DND-41 (cell line): Measurements from ENCODE around the gene FBRSL1.

Experiments
- CTCF ChIP-seq: IDR thresholded peaks from 2 replicates; pipeline ENCODE4 v1.5.1; 2012; ENCODE audit warnings: borderline replicate concordance, low read length, moderate library complexity, mild to moderate bottlenecking; ENCODE audit not compliant: poor library complexity, severe bottlenecking; ENCODE audit errors: extremely low read depth
- EZH2 ChIP-seq: IDR thresholded peaks from 3 replicates; pipeline ENCODE4 v1.6.1; 2012; ENCODE audit warnings: borderline replicate concordance, low read depth, mild to moderate bottlenecking, moderate library complexity, low read length, inconsistent platforms; ENCODE audit not compliant: severe bottlenecking

- no peak for TF ChIP-seq CTCF
- TF ChIP-seq EZH2: no peak
Observed at GRCh38 chr12:132490422-132491137, 629 bp downstream of the FBRSL1 start.
